Immature natural killer cell (primary cell): ENCODE results near the gene GABARAP. TPM values are rescaled to one million over a fixed set of nuclear protein-coding genes. Genes with fewer than 3 reads are reported as not detected.

ENCODE experiments used
- DNase-seq, 3 donors: peaks; one replicate each; pipeline ENCODE4 v3.0.0; 2022; ENCODE audit warnings: mixed read lengths in 1 of 3
- H3K27ac Mint-ChIP-seq, 6 donors: one replicate each; pipeline ENCODE4 v1.8.0; 2020; ENCODE audit warnings: mixed read lengths in 6 of 6, mild to moderate bottlenecking in 5 of 6, inconsistent platforms in 4 of 6, moderate library complexity in 3 of 6
- H3K27me3 Mint-ChIP-seq, 3 donors: one replicate each; pipeline ENCODE4 v1.8.0; 2020 to 2021; ENCODE audit warnings: low read depth in 3 of 3, mild to moderate bottlenecking in 3 of 3, mixed read lengths in 3 of 3, moderate library complexity in 3 of 3, inconsistent platforms in 1 of 3
- H3K36me3 Mint-ChIP-seq, 3 donors: one replicate each; pipeline ENCODE4 v1.8.0; 2020; ENCODE audit warnings: mixed read lengths in 3 of 3, inconsistent platforms in 2 of 3, mild to moderate bottlenecking in 2 of 3
- H3K4me1 Mint-ChIP-seq, 2 donors: one replicate each; pipeline ENCODE4 v1.8.0; 2020; ENCODE audit warnings: inconsistent platforms in 2 of 2, mild to moderate bottlenecking in 2 of 2, mixed read lengths in 2 of 2, moderate library complexity in 1 of 2
- H3K4me3 Mint-ChIP-seq, 5 donors: one replicate each; pipeline ENCODE4 v1.8.0; 2020; ENCODE audit warnings: mild to moderate bottlenecking in 5 of 5, mixed read lengths in 5 of 5, inconsistent platforms in 3 of 5, moderate library complexity in 3 of 5
- H3K9me3 Mint-ChIP-seq, 6 donors: one replicate each; pipeline ENCODE4 v1.8.0; 2020; ENCODE audit warnings: mild to moderate bottlenecking in 6 of 6, mixed read lengths in 6 of 6, inconsistent platforms in 4 of 6, moderate library complexity in 3 of 6
- polyA plus RNA-seq, 3 donors: library from polyadenylated mRNA; unstranded; fragments of 300-500 nt; fragmentation: Illumina TruSeq; gene quantifications; one replicate each; pipeline ENCODE4 v1.2.3, GENCODE V29; 2021

GABARAP gene
- polyA plus RNA-seq, 3 donors from 2014 or later = 764 to 982 (median 905) TPM

DNA sequence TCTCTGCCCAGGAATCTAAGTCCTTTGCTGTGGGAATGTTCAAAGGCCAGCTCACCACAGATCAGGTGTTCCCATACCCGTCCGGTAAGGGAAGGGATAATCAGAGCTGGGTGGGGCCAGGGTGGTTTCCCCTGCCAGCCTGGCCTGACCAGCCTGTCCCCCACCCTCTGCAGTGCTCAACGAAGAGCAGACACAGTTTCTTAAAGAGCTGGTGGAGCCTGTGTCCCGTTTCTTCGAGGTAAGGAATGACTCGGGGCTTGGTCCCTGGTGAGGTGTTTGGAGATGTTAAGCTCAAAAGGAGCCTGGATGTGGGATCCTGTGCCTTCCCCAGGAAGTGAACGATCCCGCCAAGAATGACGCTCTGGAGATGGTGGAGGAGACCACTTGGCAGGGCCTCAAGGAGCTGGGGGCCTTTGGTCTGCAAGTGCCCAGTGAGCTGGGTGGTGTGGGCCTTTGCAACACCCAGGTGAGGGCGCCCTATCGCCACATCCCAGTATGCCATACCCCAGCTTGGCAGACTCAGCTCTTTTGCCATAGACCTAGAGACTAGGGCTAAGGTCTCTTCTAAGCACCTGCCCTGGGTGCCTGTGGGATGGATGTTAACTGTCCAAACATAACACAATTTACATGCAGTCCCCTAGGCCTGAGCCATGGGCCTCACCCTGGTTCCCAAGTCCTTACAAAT, 21.5 kb downstream of the GABARAP start:
- peaks cover 34 to 38% of the 10 kb centered on the region in 2 donors for H3K4me1 Mint-ChIP-seq
- H3K27me3 Mint-ChIP-seq = peaks cover 0 to 7% (median 0%) of the 10 kb centered on the region in 3 donors
- peak overlapping the region; percentile 89 to 95 (median 90) for H3K27ac Mint-ChIP-seq
- peak overlapping the region; percentile 89 to 97 (median 91) for H3K4me3 Mint-ChIP-seq
- DNase-seq = peak; percentile 35 to 47 (median 46)
- peaks cover 4 to 8% (median 5%) of the 10 kb centered on the region in 3 donors for H3K36me3 Mint-ChIP-seq
- no peaks in the 10 kb centered on the region for H3K9me3 Mint-ChIP-seq

- H3K4me1 Mint-ChIP-seq = peaks cover 38 to 41% of the 10 kb centered on the region in 2 donors
These were observed 22.2 kb downstream of the GABARAP start, which contains the start of the genes ACADVL and DLG4 for GRCh38 chr17:7219812-7220592. ACADVL (plus strand) TSS chr17:7219938; CDS start chr17:7219985, 47 bp downstream. DLG4 (minus strand) TSS chr17:7219836.

DNA sequence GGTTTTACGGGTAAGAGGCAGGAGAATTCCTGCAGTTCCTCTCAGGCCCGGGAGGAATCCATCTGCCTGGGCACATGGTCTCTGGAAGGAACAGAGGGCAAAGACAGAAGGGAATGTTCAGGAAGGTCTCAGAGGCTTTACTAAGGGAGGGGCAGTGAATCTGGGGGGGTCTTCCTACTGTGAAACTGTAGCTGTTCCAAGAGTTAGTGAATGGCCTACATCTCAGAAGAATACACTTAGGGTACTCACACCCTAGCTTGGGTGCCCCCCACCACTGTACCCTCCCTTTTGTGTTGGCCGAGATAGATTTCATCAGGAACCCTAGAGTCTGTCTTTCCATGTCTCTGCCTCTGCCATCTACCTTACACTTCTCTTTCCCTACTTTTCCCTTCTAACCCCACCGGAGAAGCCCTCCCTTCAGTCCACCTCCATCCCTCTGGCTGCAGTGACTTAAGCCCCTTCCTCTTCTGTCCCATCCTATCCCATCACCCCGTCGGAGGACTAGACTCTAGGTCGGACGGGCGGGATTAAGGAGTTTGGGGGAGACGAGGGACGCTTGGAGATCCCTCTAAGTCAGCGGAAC, 22.9 kb downstream of the GABARAP start:
- DNase-seq = no peak
- H3K27me3 Mint-ChIP-seq = peaks cover 3 to 11% (median 6%) of the 10 kb centered on the region in 3 donors
- H3K4me3 Mint-ChIP-seq = peak overlapping the region; percentile 89 to 97 (median 91)
- H3K4me1 Mint-ChIP-seq = peaks cover 44 to 48% of the 10 kb centered on the region in 2 donors
- H3K36me3 Mint-ChIP-seq = peaks cover 4 to 8% (median 5%) of the 10 kb centered on the region in 3 donors
- no peaks in the 10 kb centered on the region for H3K9me3 Mint-ChIP-seq
- H3K27ac Mint-ChIP-seq = peak overlapping the region; percentile 90 to 99 (median 98)

More at GRCh38 chr17:7219812-7220592, 22.2 kb downstream of the GABARAP start, which contains the start of the genes ACADVL and DLG4:
- peak; percentile 73 to 76 (median 74) for DNase-seq
- peak within 1 kb of the TSS; percentile 89 to 97 (median 91) for H3K4me3 Mint-ChIP-seq
- H3K36me3 Mint-ChIP-seq = peaks cover 4 to 8% (median 5%) of the 10 kb centered on the region in 3 donors
- H3K27me3 Mint-ChIP-seq = peaks cover 0 to 7% (median 0%) of the 10 kb centered on the region in 3 donors
- H3K9me3 Mint-ChIP-seq = no peaks in the 10 kb centered on the region
- H3K27ac Mint-ChIP-seq = peak within 1 kb of the TSS; percentile 90 to 99 (median 98)

- peaks cover 50 to 53% of the 10 kb centered on the region in 2 donors for H3K4me1 Mint-ChIP-seq
- H3K36me3 Mint-ChIP-seq = peaks cover under 1 to 5% (median 5%) of the 10 kb centered on the region in 3 donors
- peaks cover 9 to 15% (median 11%) of the 10 kb centered on the region in 3 donors for H3K27me3 Mint-ChIP-seq
- no peaks in the 10 kb centered on the region for H3K9me3 Mint-ChIP-seq
- H3K27ac Mint-ChIP-seq = peak overlapping the region in 4 of 6 donors; percentile 70 to 98 (median 98)
- H3K4me3 Mint-ChIP-seq = peak overlapping the region; percentile 48 to 93 (median 90)
- no peak for DNase-seq
These were observed 23.5 kb downstream of the GABARAP start for GRCh38 chr17:7218758-7219157.

- Mint-ChIP-seq H3K9me3 (no peaks in the 10 kb centered on the region), H3K4me1 (peaks cover 56 to 58% of the 10 kb centered on the region in 2 donors), H3K27me3 (peaks cover 12 to 21% (median 14%) of the 10 kb centered on the region in 3 donors), H3K36me3 (no peaks in the 10 kb centered on the region), H3K4me3 (peak overlapping the region in 3 of 5 donors; percentile 21 to 50 (median 42)), H3K27ac (peak overlapping the region in 1 of 6 donors; percentile 4)
- DNase-seq = no peak
These were observed 24.1 kb downstream of the GABARAP start for GRCh38 chr17:7218166-7218565.

- DNase-seq = no peak
- Mint-ChIP-seq H3K9me3 (no peaks in the 10 kb centered on the region), H3K27me3 (peaks cover 12 to 22% (median 15%) of the 10 kb centered on the region in 3 donors), H3K4me3 (peak overlapping the region in 1 of 5 donors; percentile 50), H3K36me3 (no peaks in the 10 kb centered on the region), H3K4me1 (peaks cover 56 to 58% of the 10 kb centered on the region in 2 donors), H3K27ac (peak overlapping the region in 1 of 6 donors; percentile 35)
These were observed 24.9 kb downstream of the GABARAP start for GRCh38 chr17:7217113-7217987.

DNA sequence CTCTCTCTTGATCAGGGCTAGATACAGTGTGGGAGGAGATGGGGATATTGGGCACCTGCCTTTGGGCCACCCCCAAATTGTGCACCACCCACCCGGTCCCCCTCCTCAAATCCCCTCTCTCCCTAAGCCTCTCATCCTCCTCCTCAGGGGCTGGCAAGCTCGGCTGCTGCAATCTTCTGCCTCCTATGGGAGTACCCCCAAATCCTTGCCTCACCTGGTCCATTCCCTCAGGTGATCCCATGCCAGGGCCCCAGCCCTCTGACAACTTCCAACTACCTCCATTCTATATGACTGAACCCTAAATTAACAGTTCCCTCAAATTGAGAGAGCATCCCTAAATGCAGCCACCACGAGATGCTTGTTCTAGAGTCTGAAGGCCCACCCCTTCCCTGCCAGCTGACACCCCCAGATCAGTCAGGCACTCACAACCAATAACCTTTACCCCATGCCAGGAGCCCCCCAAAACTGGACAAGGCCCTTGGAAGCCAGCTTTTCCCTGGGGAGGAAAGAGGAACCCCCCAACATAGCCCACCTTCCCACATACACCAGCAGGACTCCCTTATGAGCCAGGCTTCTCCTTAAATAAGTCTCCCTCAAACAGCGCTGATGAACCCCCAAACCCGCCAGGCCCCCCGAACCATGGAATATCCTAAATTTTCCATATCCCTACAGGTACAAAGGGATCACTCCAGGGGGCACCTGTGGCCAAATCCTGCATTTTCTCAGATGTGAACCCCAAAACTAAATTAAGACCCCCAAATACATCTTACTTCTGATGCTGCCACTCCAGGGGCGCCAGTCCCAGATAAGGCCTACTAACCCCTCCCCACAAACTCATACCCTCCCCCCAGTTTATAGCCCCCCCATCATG, 25.8 kb downstream of the GABARAP start:
- H3K9me3 Mint-ChIP-seq = no peaks in the 10 kb centered on the region
- H3K27ac Mint-ChIP-seq = peak overlapping the region in 3 of 6 donors; percentile 40 to 81 (median 76)
- peaks cover 55 to 56% of the 10 kb centered on the region in 2 donors for H3K4me1 Mint-ChIP-seq
- peak overlapping the region in 3 of 5 donors; percentile 2 to 27 (median 7) for H3K4me3 Mint-ChIP-seq
- no peaks in the 10 kb centered on the region for H3K36me3 Mint-ChIP-seq
- peaks cover 17 to 23% (median 18%) of the 10 kb centered on the region in 3 donors for H3K27me3 Mint-ChIP-seq
- DNase-seq = no peak

- H3K4me1 Mint-ChIP-seq = peaks cover 47 to 49% of the 10 kb centered on the region in 2 donors
- DNase-seq = no peak
- no peaks in the 10 kb centered on the region for H3K36me3 Mint-ChIP-seq
- no peak overlapping the region for H3K4me3 Mint-ChIP-seq
- H3K9me3 Mint-ChIP-seq = no peaks in the 10 kb centered on the region
- H3K27ac Mint-ChIP-seq = peak overlapping the region in 3 of 6 donors; percentile 30 to 64 (median 40)
- H3K27me3 Mint-ChIP-seq = peaks cover 17 to 23% (median 18%) of the 10 kb centered on the region in 3 donors
These were observed 26.5 kb downstream of the GABARAP start for GRCh38 chr17:7215652-7216180.

DNA sequence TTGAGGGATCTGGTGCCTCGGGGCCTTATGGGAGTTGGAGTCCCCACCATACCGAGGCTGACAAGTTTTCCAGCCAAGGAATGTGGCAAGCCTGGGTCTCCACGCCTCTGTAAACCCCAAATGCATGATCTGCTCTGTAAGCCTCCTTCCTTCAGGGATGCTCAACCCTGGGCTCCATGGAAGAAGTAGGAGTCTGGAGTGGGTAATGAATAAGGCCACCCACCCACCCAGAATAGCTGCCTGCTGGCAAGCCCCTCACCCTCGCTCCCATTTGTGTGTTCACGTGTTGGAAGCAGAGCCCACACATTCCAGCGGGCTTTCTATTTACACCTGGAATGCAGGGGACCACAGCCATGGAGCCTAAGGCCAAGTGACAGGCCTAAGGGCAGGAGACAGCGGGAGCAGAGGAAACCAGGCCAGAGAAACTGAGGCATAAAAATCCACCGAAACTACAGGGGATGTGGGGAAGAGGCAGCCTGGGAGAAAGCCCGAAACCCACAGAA, 27.1 kb downstream of the GABARAP start:
- no peak for DNase-seq
- H3K36me3 Mint-ChIP-seq = no peaks in the 10 kb centered on the region
- peak overlapping the region; percentile 82 to 90 (median 87) for H3K4me3 Mint-ChIP-seq
- H3K9me3 Mint-ChIP-seq = no peaks in the 10 kb centered on the region
- peaks cover 42 to 44% of the 10 kb centered on the region in 2 donors for H3K4me1 Mint-ChIP-seq
- H3K27ac Mint-ChIP-seq = peak overlapping the region; percentile 84 to 97 (median 96)
- H3K27me3 Mint-ChIP-seq = peaks cover 18 to 24% (median 19%) of the 10 kb centered on the region in 3 donors

DNA sequence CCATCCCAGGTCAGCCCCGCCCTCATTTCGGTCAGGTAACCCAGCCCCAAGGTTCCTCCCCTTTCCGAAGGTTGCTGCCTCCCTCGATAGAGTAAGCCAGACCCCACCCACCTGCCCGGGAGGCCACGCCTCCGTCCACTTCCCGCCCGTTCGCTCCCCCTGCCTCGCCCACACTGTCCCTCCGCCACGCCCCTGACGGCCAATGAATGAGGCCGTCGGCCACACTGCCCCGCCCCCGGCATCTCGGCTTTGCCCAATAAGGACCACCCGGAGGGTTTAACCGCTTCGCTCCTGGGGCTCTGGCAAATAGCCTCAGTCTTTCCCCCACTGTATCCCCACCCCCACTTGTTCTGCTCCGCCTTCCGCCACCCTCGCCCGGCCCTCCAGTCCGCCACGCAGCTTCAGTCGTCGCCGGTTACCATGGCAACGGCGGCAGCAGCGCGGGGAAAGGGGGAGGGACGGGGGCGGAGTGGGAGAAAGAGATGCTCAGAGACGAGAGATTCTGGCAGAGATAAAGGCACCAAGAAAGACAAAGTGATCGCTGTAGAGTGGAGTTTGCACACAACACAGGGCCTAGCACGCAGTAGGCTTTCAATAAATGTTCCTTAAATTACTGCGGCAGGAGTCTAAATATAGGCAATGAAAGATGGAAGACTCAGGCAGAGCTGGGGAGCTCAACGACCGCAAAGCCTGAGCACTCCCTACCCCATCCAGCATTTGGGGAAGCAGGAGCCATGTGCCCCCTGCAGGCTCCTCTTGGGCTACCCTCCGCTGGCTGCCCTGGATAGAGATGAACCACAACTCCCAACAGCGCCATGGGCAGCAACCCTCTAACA, 27.7 kb downstream of the GABARAP start:
- peaks cover 37 to 40% of the 10 kb centered on the region in 2 donors for H3K4me1 Mint-ChIP-seq
- H3K36me3 Mint-ChIP-seq = no peaks in the 10 kb centered on the region
- H3K9me3 Mint-ChIP-seq = no peaks in the 10 kb centered on the region
- H3K27ac Mint-ChIP-seq = peak overlapping the region; percentile 84 to 97 (median 96)
- peaks cover 18 to 24% (median 19%) of the 10 kb centered on the region in 3 donors for H3K27me3 Mint-ChIP-seq
- peak overlapping the region; percentile 82 to 90 (median 87) for H3K4me3 Mint-ChIP-seq
- DNase-seq = peak; percentile 97

- Mint-ChIP-seq H3K4me3 (peak overlapping the region; percentile 82 to 90 (median 87)), H3K27me3 (peaks cover 18 to 24% (median 19%) of the 10 kb centered on the region in 3 donors), H3K27ac (peak overlapping the region; percentile 84 to 97 (median 96)), H3K36me3 (no peaks in the 10 kb centered on the region), H3K4me1 (peaks cover 31 to 34% of the 10 kb centered on the region in 2 donors), H3K9me3 (no peaks in the 10 kb centered on the region)
- no peak for DNase-seq
These were observed 28.4 kb downstream of the GABARAP start for GRCh38 chr17:7213895-7214299.
